Activated CD4-positive, alpha-beta memory T cell treated with anti-CD3 and anti-CD28 coated beads, Interleukin-2, amount 10 ng/mL, durations not matched to agents 7 days and 5 days (primary cell): ENCODE data around the gene BLTP3B. TPM values are rescaled to one million over a fixed set of nuclear protein-coding genes. Genes with fewer than 3 reads are reported as not detected.

ENCODE experiments used
- CTCF ChIA-PET: fragments of 350-600 bp; sonication (Branson Sonifier 250); formaldehyde crosslinking; loops from one replicate; lab custom pipeline; 2021; ENCODE audit warnings: antibody characterized with exemption, inconsistent platforms; lab: Charles Lee
- POLR2A ChIA-PET: fragments of 350-600 bp; sonication (Branson Sonifier 250); formaldehyde crosslinking; loops from one replicate; lab custom pipeline; 2021; ENCODE audit warnings: antibody characterized with exemption; lab: Charles Lee
- DNase-seq: peaks from one replicate; pipeline ENCODE4 v3.0.0-alpha.2; 2020
- H3K27ac Mint-ChIP-seq: one replicate; pipeline ENCODE4 v1.8.0; 2021; ENCODE audit warnings: mild to moderate bottlenecking, mixed read lengths
- H3K27me3 Mint-ChIP-seq: one replicate; pipeline ENCODE4 v1.8.0; 2021; ENCODE audit warnings: mixed read lengths
- H3K36me3 Mint-ChIP-seq: one replicate; pipeline ENCODE4 v1.8.0; 2021; ENCODE audit warnings: low read depth, mixed read lengths
- H3K4me1 Mint-ChIP-seq: one replicate; pipeline ENCODE4 v1.8.0; 2021; ENCODE audit warnings: mixed read lengths
- H3K4me3 Mint-ChIP-seq: one replicate; pipeline ENCODE4 v1.8.0; 2021; ENCODE audit warnings: mild to moderate bottlenecking, mixed read lengths
- H3K9me3 Mint-ChIP-seq: one replicate; pipeline ENCODE4 v1.8.0; 2021; ENCODE audit warnings: mixed read lengths
- total RNA-seq, 2 experiments: library from RNA; stranded (reverse); gene quantifications; one replicate each; pipeline ENCODE4 v1.2.3, GENCODE V29; 2021

The BLTP3B gene
- total RNA-seq, 2 experiments from 2014 or later = 37.3 to 40.4 TPM

DNA sequence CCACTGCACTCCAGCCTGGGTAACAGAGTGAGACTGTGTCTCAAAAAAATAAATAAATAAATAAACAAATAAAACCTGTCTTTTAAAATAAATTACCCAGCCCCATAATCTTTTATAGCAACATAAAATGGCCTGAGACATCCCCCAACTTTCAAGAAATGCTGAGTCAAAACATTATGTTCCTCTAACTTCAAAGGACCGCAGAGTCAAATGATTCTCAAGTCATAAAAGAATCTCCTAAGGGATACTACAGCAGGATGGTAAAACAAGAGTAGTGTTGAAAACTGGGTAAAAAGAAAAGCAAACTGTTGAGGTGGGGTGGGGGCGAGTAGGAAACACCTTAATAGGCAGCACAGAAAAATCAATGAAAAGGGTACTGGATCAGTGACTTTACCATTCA is 9.5 kb downstream of the BLTP3B start:
- POLR2A ChIA-PET = no interaction called here
- Mint-ChIP-seq H3K4me1 (peaks cover 46% of the 10 kb centered on the region), H3K36me3 (peaks cover 32% of the 10 kb centered on the region), H3K9me3 (peaks cover 4% of the 10 kb centered on the region), H3K27ac (no peak overlapping the region), H3K27me3 (no peaks in the 10 kb centered on the region), H3K4me3 (no peak overlapping the region)
- DNase-seq = no peak
- CTCF ChIA-PET = no interaction called here

DNA sequence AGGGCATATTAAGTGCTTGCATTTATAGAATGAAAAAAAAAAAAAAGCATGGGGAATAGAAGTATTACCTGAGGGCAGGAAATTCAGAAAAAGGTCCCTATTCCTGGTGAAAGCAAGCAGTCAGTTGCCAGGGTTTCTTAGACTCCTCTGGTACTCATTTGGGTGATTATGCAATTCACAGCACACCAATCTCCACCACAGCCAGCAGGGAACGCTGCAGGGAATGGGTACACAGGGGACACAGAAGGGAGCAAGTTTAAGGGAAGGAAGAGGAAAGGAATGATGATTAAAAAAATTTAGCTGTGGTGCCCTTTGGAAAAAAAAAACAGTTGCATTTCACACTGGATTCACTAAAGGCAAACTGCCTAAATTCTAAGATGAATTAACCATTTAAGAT is 14.2 kb downstream of the BLTP3B start:
- no peaks in the 10 kb centered on the region for H3K27me3 Mint-ChIP-seq
- H3K4me1 Mint-ChIP-seq = peaks cover 28% of the 10 kb centered on the region
- H3K9me3 Mint-ChIP-seq = peaks cover 4% of the 10 kb centered on the region
- ChIA-PET CTCF (interaction anchor here (0.6 to 1.5 kb wide), 3 partner anchors 10 to 517 kb away, joined by 3 to 5 read pairs (median 3); no protein-coding TSS in a partner anchor), POLR2A (interaction anchor here (2.1 kb wide), 1 partner anchor 10 kb away, joined by 7 read pairs; no protein-coding TSS in a partner anchor)
- no peak overlapping the region for H3K4me3 Mint-ChIP-seq
- peaks cover 11% of the 10 kb centered on the region for H3K36me3 Mint-ChIP-seq
- DNase-seq = no peak
- no peak overlapping the region for H3K27ac Mint-ChIP-seq

DNA sequence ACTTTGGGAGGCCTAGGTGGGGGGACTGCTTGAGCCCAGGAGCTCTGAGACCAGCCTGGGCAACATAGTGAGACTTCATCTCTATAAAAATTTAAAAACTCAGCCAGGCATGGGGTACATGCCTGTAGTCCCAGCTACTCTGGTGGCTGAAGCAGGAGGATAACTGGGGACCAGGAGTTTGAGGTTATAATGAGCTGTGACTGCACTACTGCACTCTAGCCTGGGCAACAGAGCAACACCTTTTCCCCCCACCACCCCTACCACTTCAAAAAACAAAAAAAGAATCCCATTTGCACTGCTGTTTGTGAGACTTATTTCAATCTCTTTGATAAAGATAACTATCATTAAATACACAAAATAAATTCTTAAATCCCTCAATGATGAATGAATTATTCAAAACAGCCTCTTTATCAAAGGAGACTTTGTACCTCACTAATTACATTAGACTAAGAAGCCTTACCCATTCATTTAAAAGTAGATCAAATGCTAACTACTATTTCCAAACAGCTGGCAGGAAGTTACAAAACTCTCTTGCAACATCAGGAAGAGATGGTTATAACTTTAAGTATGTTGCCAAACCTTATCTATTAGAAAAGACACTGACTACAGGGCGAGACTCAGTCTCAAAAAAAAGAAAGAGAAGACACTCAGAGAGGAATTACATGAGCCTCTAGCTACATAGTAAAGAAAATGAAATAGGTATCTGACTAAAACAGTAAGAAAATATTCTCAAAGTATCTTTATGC is 14.7 kb downstream of the BLTP3B start:
- ChIA-PET CTCF (interaction anchor here (0.6 kb wide), 1 partner anchor 28 kb away, joined by 3 read pairs; no protein-coding TSS in a partner anchor), POLR2A (interaction anchor here (2.1 kb wide), 1 partner anchor 11 kb away, joined by 7 read pairs; no protein-coding TSS in a partner anchor)
- Mint-ChIP-seq H3K4me3 (no peak overlapping the region), H3K4me1 (peaks cover 24% of the 10 kb centered on the region), H3K9me3 (peaks cover 4% of the 10 kb centered on the region), H3K27me3 (no peaks in the 10 kb centered on the region), H3K36me3 (peaks cover 7% of the 10 kb centered on the region), H3K27ac (peak overlapping the region; percentile 5)
- no peak for DNase-seq

DNA sequence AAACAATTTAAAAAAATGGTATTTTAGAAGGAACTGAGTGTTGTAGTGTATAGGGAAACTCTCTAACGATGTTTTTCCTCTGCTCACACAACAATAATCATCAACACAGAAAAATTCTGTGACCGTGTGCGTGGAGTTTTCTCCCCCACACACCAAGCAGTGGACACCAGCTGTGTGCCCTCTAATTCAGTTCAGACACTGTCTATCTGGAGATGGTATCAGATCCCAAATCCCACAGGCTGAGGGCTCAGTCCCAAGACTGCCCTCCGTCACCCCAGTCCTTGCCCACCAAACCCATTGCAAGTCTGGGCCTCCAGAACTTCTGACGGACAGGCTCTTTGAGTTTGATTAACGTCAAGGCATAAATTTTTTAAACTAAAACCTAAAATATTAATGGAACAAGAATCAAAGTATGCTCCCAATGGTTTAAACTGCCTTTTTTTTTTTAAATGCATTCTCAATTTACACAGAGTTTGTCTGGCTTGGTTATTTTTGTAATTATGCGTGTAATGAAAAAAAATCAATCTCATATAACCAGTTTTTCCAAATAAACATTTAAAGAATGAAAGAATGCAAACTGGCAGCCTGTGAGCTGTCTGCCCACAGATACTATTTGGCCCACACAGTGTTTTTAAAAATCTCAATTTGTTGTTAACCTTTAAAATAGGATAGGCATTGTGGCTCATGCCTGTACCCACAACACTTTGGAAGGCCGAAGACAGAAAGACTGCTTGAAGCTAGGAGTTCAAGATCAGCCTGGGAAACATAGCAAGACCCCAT is 19.2 kb downstream of the BLTP3B start:
- POLR2A ChIA-PET = no interaction called here
- Mint-ChIP-seq H3K4me1 (peaks cover 9% of the 10 kb centered on the region), H3K27me3 (no peaks in the 10 kb centered on the region), H3K4me3 (no peak overlapping the region), H3K9me3 (peaks cover 9% of the 10 kb centered on the region), H3K36me3 (peaks cover 17% of the 10 kb centered on the region), H3K27ac (no peak overlapping the region)
- CTCF ChIA-PET = interaction anchor here (0.7 kb wide), 1 partner anchor 21 kb away, joined by 3 read pairs; no protein-coding TSS in a partner anchor
- no peak for DNase-seq

DNA sequence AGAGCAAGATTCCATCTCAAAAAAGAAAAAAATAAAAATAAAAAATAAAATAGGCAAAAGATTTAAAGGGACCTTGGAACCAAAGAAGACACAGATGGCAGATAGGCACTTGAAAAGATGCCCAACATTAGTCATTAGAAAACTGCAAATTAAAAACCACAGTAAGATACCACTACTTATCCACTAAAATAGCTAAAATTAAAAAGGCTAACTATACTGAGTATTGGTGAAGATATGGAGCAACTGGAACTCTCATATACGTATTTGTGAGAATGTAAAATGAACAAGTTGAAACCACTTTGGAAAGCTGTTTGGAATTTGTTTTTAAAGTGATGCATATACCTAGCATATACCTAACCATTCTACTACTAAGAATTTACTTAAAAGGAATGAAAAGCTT is 22.3 kb downstream of the BLTP3B start:
- H3K4me1 Mint-ChIP-seq = no peaks in the 10 kb centered on the region
- CTCF ChIA-PET = interaction anchor here (1.4 kb wide), 1 partner anchor 12 kb away, joined by 3 read pairs; no protein-coding TSS in a partner anchor
- H3K27me3 Mint-ChIP-seq = no peaks in the 10 kb centered on the region
- no peak for DNase-seq
- peaks cover 12% of the 10 kb centered on the region for H3K9me3 Mint-ChIP-seq
- H3K36me3 Mint-ChIP-seq = peaks cover 30% of the 10 kb centered on the region
- no peak overlapping the region for H3K4me3 Mint-ChIP-seq
- POLR2A ChIA-PET = no interaction called here
- no peak overlapping the region for H3K27ac Mint-ChIP-seq

DNA sequence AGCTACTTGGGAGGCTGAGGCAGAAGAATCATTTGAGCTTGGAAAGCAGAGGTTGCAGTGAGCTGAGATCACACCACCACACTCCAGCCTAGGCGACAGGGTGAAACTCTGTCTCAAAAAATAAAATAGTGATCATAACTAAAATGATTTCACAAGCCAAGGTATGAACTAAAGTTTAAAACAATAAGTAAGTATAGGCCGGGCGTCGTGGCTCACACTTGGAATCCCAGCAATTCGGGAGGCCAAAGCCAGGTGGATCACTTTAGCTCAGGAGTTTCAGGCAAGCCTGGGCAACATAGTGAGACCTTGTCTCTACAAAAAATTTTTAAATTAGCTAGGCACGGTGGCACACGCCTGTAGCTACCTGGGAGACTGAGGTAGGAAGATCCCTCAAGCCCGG is 27.4 kb downstream of the BLTP3B start:
- ChIA-PET POLR2A (no interaction called here), CTCF (interaction anchor here (1.3 kb wide), 1 partner anchor 19 kb away, joined by 3 read pairs; no protein-coding TSS in a partner anchor)
- no peaks in the 10 kb centered on the region for H3K27me3 Mint-ChIP-seq
- H3K9me3 Mint-ChIP-seq = peaks cover 8% of the 10 kb centered on the region
- no peak for DNase-seq
- H3K4me3 Mint-ChIP-seq = no peak overlapping the region
- peaks cover 11% of the 10 kb centered on the region for H3K4me1 Mint-ChIP-seq
- peaks cover 31% of the 10 kb centered on the region for H3K36me3 Mint-ChIP-seq
- no peak overlapping the region for H3K27ac Mint-ChIP-seq

DNA sequence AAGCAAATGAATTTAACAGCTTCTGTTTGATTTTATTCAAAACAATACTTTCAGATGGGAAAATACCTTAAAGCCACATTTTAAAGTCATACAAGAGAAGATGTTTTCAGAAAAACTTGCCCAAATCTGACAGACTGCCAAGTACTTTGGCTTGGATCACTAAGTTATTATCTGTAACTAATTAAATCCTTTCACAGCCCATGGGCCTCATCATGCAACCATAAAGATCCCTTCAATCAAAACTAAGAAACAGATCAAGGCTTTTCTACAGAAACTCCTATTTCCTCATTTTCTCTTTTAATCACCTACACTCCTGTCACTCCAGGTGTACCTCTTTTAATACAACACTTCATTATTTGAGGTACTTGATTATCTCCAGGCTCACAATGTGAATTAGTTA is 28.1 kb downstream of the BLTP3B start:
- POLR2A ChIA-PET = no interaction called here
- CTCF ChIA-PET = interaction anchor here (1.3 kb wide), 1 partner anchor 18 kb away, joined by 3 read pairs; no protein-coding TSS in a partner anchor
- Mint-ChIP-seq H3K36me3 (peaks cover 31% of the 10 kb centered on the region), H3K4me3 (no peak overlapping the region), H3K27ac (no peak overlapping the region), H3K27me3 (no peaks in the 10 kb centered on the region), H3K4me1 (peaks cover 12% of the 10 kb centered on the region), H3K9me3 (peaks cover 7% of the 10 kb centered on the region)
- DNase-seq = no peak

DNA sequence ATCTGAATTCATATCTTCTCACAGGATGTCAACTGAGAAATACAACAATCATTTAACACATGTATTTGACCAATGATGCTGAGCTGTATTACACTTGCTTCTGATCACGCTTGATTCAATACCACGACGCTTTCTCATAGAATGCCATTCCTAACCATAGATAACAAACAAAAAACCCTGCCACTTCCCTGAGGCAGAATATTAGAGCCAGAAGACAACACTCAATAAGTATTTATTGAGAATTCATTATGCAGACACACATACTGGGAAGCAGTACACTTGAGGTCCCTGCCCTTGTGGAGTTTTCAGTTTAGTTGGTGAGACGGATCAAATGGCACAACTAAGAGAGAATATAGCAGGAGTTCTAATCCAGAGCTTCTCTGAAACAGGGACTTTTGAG is 32.4 kb downstream of the BLTP3B start:
- Mint-ChIP-seq H3K4me1 (peaks cover 11% of the 10 kb centered on the region), H3K27ac (no peak overlapping the region), H3K27me3 (no peaks in the 10 kb centered on the region), H3K36me3 (peaks cover 46% of the 10 kb centered on the region), H3K4me3 (no peak overlapping the region), H3K9me3 (peaks cover 9% of the 10 kb centered on the region)
- CTCF ChIA-PET = no interaction called here
- no peak for DNase-seq
- POLR2A ChIA-PET = no interaction called here

DNA sequence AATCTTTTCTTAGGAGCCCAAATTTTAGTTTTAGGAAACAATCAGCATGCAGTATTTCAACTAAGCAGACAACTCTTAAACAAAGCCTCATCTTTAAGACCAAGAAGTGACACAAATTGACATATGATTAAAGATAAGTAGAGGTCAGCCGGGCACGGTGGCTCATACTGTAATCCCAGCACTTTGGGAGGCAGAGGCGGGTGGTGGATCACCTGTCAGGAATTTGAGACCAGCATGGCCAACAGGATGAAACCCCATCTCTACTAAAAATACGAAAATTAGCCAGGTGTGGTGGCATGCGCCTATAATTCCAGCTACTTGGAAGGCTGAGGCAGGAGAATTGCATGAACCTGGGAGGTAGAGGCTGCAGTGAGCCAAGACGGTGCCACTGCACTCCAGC is 35.8 kb downstream of the BLTP3B start:
- Mint-ChIP-seq H3K4me3 (no peak overlapping the region), H3K9me3 (peaks cover 9% of the 10 kb centered on the region), H3K27ac (no peak overlapping the region), H3K27me3 (no peaks in the 10 kb centered on the region), H3K36me3 (peaks cover 43% of the 10 kb centered on the region), H3K4me1 (peaks cover 4% of the 10 kb centered on the region)
- DNase-seq = no peak
- ChIA-PET POLR2A (no interaction called here), CTCF (no interaction called here)

DNA sequence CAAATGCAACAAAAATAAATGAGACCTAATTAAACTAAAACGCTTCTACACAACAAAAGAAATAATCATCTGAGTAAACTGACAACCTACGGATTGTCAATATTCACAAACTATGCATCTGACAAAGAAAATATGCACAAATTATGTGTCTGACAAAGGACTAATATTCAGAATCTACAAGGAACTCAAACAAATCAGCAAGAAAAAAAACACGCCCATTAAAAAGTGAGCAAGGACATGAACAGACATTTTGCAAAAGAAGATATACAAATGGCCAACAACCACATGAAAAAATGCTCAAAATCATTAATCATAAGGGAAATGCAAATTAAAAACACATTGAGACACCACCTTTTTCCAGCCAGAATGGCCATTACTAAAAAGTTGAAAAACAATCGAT is 37.0 kb downstream of the BLTP3B start:
- ChIA-PET POLR2A (no interaction called here), CTCF (no interaction called here)
- DNase-seq = no peak
- Mint-ChIP-seq H3K27me3 (no peaks in the 10 kb centered on the region), H3K4me3 (no peak overlapping the region), H3K9me3 (peaks cover 9% of the 10 kb centered on the region), H3K4me1 (peaks cover 11% of the 10 kb centered on the region), H3K36me3 (peaks cover 51% of the 10 kb centered on the region), H3K27ac (no peak overlapping the region)

DNA sequence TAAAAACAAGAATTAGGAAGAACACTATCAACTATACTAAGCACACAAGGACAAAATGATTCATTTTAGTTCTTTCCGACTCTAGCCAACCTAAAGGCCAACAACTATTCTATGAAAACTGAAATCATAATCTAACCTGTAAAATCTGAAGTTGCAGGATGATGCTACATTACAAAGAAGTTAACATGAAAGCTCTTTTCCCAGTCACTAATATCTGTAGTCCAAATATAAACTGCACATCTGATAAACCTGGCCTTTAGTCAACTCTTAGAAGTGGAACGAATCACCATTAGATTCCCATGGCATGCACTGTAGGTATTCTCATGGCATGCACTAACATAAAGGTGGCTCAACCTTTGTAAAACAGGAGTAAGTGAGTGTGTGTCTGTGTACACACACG is 41.7 kb downstream of the BLTP3B start:
- ChIA-PET CTCF (interaction anchor here (0.6 to 1.4 kb wide), 2 partner anchors 14 to 1493 kb away, joined by 3 read pairs; no protein-coding TSS in a partner anchor), POLR2A (no interaction called here)
- H3K4me1 Mint-ChIP-seq = peaks cover 7% of the 10 kb centered on the region
- no peak for DNase-seq
- no peak overlapping the region for H3K27ac Mint-ChIP-seq
- no peaks in the 10 kb centered on the region for H3K9me3 Mint-ChIP-seq
- no peaks in the 10 kb centered on the region for H3K27me3 Mint-ChIP-seq
- peaks cover 35% of the 10 kb centered on the region for H3K36me3 Mint-ChIP-seq
- H3K4me3 Mint-ChIP-seq = no peak overlapping the region
